ENCODE measurements around the gene EVPL. TPM values are rescaled to one million over a fixed set of nuclear protein-coding genes. Genes with fewer than 3 reads are reported as not detected.
"Not testable (repeated sequence)": the region's sequence is repeated elsewhere in the genome, so short reads cannot be mapped to it uniquely, and the experiment has no call there.

Gene EVPL
- total and polyA plus RNA-seq, 2 of the 13 experiments (the other 11 are each of a cell fraction or from before 2014, with no cell fraction given): 2.1 to 8.2 TPM

DNA sequence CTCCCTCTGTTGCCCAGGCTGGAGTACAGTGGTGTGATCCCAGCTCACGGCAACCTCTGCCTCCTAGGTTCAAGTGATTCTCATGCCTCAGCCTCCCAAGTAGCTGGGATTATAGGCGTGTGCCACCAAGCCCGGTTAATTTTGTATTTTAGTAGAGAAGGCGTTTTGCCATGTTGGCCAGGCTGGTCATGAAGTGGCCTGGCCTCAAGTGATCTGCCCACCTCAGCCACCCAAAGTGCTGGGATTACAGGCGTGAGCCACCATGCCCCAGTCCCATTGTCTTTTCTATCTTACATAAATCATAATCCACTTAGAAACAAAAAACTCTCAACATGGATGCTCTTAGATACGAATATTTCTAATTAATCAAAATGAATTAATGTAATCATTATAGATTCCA lies 51.9 kb downstream of the EVPL start:
- H3K79me2 ChIP-seq (ENCODE audit: insufficient read depth, low read length): peaks cover 71% of the 10 kb centered on the region

More for the DNA sequence above, 51.9 kb downstream of the EVPL start:
- peaks cover 80% of the 10 kb centered on the region for H3K4me1 ChIP-seq (ENCODE audit: insufficient read depth, low read length)
- in situ Hi-C loops (cut with HindIII; ENCODE audit: extremely low pct_ligation_motif_present, low pct_unique_long_range_greater_than_20kb); intact Hi-C loops (cut with micrococcal nuclease; ENCODE audit: unreplicated experiment); DNase-seq (ENCODE audit: low spot score); ATAC-seq; BruUV-seq (replicated peaks); CTCF ChIA-PET (ENCODE audit: low intra/inter-chr PET ratio, low total read pairs); H3K27me3 ChIP-seq (ENCODE audit: control insufficient read depth in 1 of 2, insufficient read depth in 2 of 2, low read length in 2 of 2); H4K20me1 ChIP-seq (ENCODE audit: insufficient read depth, low read length); H2AFZ ChIP-seq (ENCODE audit: low read length); H3K9me3 ChIP-seq (ENCODE audit: low read length); FAIRE-seq: not testable (repeated sequence)
- peak overlapping the region; percentile 87 for H3K4me2 ChIP-seq (ENCODE audit: low read depth, low read length)
- H3K36me3 ChIP-seq (replicated peaks in 1 of 2; ENCODE audit: control insufficient read depth in 1 of 2, insufficient read depth in 2 of 2, low read length in 2 of 2): peaks cover 8 to 36% of the 10 kb centered on the region in 2 experiments
- WGBS (ENCODE audit: low lambda C conversion rate): 92% methylated on average over 6 of the region's 6 CpGs
- H3K4me3 ChIP-seq (replicated peaks in 1 of 3; ENCODE audit: insufficient read depth in 1 of 3, low read depth in 2 of 3, low read length in 3 of 3): peak overlapping the region in 2 of 3 experiments; percentile 74 to 98; a peak in 4 of 6 replicates
- peak overlapping the region; percentile 91; the same call in 1 of the 2 replicates for H3K9ac ChIP-seq (ENCODE audit: insufficient read depth, low read depth, low read length)
- POLR2A ChIA-PET: interaction anchor here (0.6 to 11.5 kb wide), 5 partner anchors 15 to 195 kb away, joined by 3 to 481 read pairs (median 19); partner anchors contain the start of genes CDK3 and MRPL38
- TF ChIP-seq ZNF501 (CRISPR knock-in tag; IDR thresholded peaks at IDR 0.05) (peak; percentile 71), ETV5 (CRISPR knock-in tag; IDR thresholded peaks at IDR 0.05; ENCODE audit: borderline replicate concordance) (0 out of 2 replicates have a peak, but pooled peaks have one; percentile 21), ZFP37 (CRISPR knock-in tag; IDR thresholded peaks at IDR 0.05; ENCODE audit: borderline replicate concordance) (peak; percentile 64; the same call in 1 of the 2 replicates), DRAP1 (CRISPR knock-in tag; IDR thresholded peaks at IDR 0.05) (peak; percentile 11; the same call in 1 of the 2 replicates), ZNF367 (CRISPR knock-in tag; IDR thresholded peaks at IDR 0.05; ENCODE audit: borderline replicate concordance) (0 out of 2 replicates have a peak, but pooled peaks have one; percentile 50), ZMYM3 (CRISPR knock-in tag; IDR thresholded peaks at IDR 0.05) (peak; percentile 14; the same call in 1 of the 2 replicates)
- TF ChIP-seq, protein P1, sequence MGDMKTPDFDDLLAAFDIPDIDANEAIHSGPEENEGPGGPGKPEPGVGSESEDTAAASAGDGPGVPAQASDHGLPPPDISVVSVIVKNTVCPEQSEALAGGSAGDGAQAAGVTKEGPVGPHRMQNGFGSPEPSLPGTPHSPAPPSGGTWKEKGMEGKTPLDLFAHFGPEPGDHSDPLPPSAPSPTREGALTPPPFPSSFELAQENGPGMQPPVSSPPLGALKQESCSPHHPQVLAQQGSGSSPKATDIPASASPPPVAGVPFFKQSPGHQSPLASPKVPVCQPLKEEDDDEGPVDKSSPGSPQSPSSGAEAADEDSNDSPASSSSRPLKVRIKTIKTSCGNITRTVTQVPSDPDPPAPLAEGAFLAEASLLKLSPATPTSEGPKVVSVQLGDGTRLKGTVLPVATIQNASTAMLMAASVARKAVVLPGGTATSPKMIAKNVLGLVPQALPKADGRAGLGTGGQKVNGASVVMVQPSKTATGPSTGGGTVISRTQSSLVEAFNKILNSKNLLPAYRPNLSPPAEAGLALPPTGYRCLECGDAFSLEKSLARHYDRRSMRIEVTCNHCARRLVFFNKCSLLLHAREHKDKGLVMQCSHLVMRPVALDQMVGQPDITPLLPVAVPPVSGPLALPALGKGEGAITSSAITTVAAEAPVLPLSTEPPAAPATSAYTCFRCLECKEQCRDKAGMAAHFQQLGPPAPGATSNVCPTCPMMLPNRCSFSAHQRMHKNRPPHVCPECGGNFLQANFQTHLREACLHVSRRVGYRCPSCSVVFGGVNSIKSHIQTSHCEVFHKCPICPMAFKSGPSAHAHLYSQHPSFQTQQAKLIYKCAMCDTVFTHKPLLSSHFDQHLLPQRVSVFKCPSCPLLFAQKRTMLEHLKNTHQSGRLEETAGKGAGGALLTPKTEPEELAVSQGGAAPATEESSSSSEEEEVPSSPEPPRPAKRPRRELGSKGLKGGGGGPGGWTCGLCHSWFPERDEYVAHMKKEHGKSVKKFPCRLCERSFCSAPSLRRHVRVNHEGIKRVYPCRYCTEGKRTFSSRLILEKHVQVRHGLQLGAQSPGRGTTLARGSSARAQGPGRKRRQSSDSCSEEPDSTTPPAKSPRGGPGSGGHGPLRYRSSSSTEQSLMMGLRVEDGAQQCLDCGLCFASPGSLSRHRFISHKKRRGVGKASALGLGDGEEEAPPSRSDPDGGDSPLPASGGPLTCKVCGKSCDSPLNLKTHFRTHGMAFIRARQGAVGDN (CRISPR knock-in tag; IDR thresholded peaks at IDR 0.05): peak; percentile 25; the same call in 1 of the 2 replicates
- TF ChIP-seq, protein P2, sequence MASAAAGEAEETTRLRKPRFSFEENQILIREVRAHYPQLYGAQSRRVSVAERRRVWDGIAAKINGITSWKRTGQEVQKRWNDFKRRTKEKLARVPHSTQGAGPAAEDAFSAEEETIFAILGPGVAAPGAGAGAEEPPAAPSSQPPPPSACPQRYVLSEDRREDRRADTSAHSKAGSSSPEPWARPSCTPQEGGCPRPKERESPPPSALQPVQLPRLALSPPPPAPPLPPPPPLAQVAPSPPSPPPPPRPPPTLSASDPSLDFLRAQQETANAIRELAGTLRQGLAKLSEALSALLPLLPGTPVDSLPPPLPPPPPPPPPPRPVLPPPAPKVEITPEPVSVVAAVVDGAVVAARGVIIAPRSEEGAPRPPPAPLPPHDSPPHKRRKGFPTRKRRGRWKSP (CRISPR knock-in tag; IDR thresholded peaks at IDR 0.05): peak; percentile 51; the same call in 1 of the 2 replicates
- H3K27ac ChIP-seq (ENCODE audit: extremely low read length, insufficient read depth, low read length): peak overlapping the region; percentile 99

Measured in HepG2 (cell line).